SHP77 treated with DMSO at 0.1 percent for 48 hours (cell line): Measurements from ENCODE around the gene WDR75.
A peak's percentile ranks its signal among the peaks of the same experiment; 100 is the strongest.
"Not testable (repeated sequence)": the region's sequence is repeated elsewhere in the genome, so short reads cannot be mapped to it uniquely, and the experiment has no call there.

Experiments used
- DNase-seq: peaks from one replicate; lab custom pipeline; 2025; lab: John Stamatoyannopoulos, UW

The WDR75 gene

GRCh38 chr2:189441709-189442074 lies 418 bp downstream of the WDR75 start:
- DNase-seq: peak; percentile 45

GRCh38 chr2:189442468-189442867 lies 1.2 kb downstream of the WDR75 start:
- DNase-seq: no peak

- no peak for DNase-seq
Observed at GRCh38 chr2:189444322-189444721, 3.0 kb downstream of the WDR75 start.

- DNase-seq: no peak
Observed at GRCh38 chr2:189446780-189447179, 5.5 kb downstream of the WDR75 start.

- no peak for DNase-seq
Observed at GRCh38 chr2:189454009-189454408, 12.7 kb downstream of the WDR75 start.

GRCh38 chr2:189465076-189465475 lies 23.8 kb downstream of the WDR75 start:
- no peak for DNase-seq

- no peak for DNase-seq
Observed at GRCh38 chr2:189465478-189465877, 24.2 kb downstream of the WDR75 start.

GRCh38 chr2:189466046-189466445 lies 24.8 kb downstream of the WDR75 start:
- DNase-seq: no peak

- no peak for DNase-seq
Observed at GRCh38 chr2:189466656-189467055, 25.4 kb downstream of the WDR75 start.

GRCh38 chr2:189467160-189467559 lies 25.9 kb downstream of the WDR75 start:
- no peak for DNase-seq

GRCh38 chr2:189467593-189467992 lies 26.3 kb downstream of the WDR75 start:
- DNase-seq: no peak

GRCh38 chr2:189474526-189474925 lies 33.3 kb downstream of the WDR75 start:
- no peak for DNase-seq

GRCh38 chr2:189477756-189478155 lies 36.5 kb downstream of the WDR75 start:
- no peak for DNase-seq

- DNase-seq: not testable (repeated sequence)
Observed at GRCh38 chr2:189478289-189478688, 37.0 kb downstream of the WDR75 start.

- DNase-seq: no peak
Observed at GRCh38 chr2:189481071-189481470, 39.8 kb downstream of the WDR75 start.

- DNase-seq: no peak
Observed at GRCh38 chr2:189483571-189483970, 42.3 kb downstream of the WDR75 start.

GRCh38 chr2:189483980-189484740 lies 42.9 kb downstream of the WDR75 start:
- no peak for DNase-seq

GRCh38 chr2:189485146-189485545 lies 43.9 kb downstream of the WDR75 start:
- no peak for DNase-seq

GRCh38 chr2:189486237-189486770 lies 45.0 kb downstream of the WDR75 start:
- no peak for DNase-seq

GRCh38 chr2:189487283-189488007 lies 46.2 kb downstream of the WDR75 start:
- no peak for DNase-seq

- no peak for DNase-seq
Observed at GRCh38 chr2:189488008-189488310, 46.7 kb downstream of the WDR75 start.

GRCh38 chr2:189492451-189492850 lies 51.2 kb downstream of the WDR75 start:
- no peak for DNase-seq

- DNase-seq: no peak
Observed at GRCh38 chr2:189498205-189498604, 56.9 kb downstream of the WDR75 start.

GRCh38 chr2:189499137-189499536 lies 57.9 kb downstream of the WDR75 start:
- no peak for DNase-seq
